Gastroesophageal sphincter (tissue), 3 donors: ENCODE data around the gene NLGN2.

Experiments
- EP300 ChIP-seq: sonication (generic); formaldehyde crosslinking; IDR thresholded peaks from one replicate; pipeline ENCODE4 v1.6.1; 2017; ENCODE audit warnings: antibody characterized with exemption, mild to moderate bottlenecking
- POLR2AphosphoS5 ChIP-seq: sonication (generic); formaldehyde crosslinking; IDR thresholded peaks from one replicate; pipeline ENCODE4 v1.6.1; 2017; ENCODE audit warnings: antibody characterized with exemption
- TF ChIP-seq, protein P1 (sequence below), 4 experiments: fragments of 200-600 bp in 2 of 4; fragments of 450-650 bp in 2 of 4; sonication (generic) in 1 of 4; IDR thresholded peaks; one replicate each; pipeline ENCODE4 v1.5.1; 2017 to 2019; ENCODE audit warnings: antibody characterized with exemption in 4 of 4, mild to moderate bottlenecking in 2 of 4, moderate library complexity in 2 of 4

- TF ChIP-seq, protein P1, sequence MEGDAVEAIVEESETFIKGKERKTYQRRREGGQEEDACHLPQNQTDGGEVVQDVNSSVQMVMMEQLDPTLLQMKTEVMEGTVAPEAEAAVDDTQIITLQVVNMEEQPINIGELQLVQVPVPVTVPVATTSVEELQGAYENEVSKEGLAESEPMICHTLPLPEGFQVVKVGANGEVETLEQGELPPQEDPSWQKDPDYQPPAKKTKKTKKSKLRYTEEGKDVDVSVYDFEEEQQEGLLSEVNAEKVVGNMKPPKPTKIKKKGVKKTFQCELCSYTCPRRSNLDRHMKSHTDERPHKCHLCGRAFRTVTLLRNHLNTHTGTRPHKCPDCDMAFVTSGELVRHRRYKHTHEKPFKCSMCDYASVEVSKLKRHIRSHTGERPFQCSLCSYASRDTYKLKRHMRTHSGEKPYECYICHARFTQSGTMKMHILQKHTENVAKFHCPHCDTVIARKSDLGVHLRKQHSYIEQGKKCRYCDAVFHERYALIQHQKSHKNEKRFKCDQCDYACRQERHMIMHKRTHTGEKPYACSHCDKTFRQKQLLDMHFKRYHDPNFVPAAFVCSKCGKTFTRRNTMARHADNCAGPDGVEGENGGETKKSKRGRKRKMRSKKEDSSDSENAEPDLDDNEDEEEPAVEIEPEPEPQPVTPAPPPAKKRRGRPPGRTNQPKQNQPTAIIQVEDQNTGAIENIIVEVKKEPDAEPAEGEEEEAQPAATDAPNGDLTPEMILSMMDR (IDR thresholded peaks at IDR 0.05) = peak in 3 of 4 experiments; percentile 94 to 98 (median 95)
- no peak for TF ChIP-seq EP300
- peak; percentile 34 for TF ChIP-seq POLR2AphosphoS5
These were observed 29.1 kb downstream of the NLGN2 start for GRCh38 chr17:7436556-7437368.
